Sciatic nerve (tissue), 2 donors: ENCODE measurements around the gene DNAJC13. TPM values are rescaled to one million over a fixed set of nuclear protein-coding genes. Genes with fewer than 3 reads are reported as not detected.

Source experiments
- ATAC-seq: fragments of 200-7000 bp; cut with Tn5 transposase; one replicate; pipeline ENCODE4 v1.9.1; 2020; ENCODE audit warnings: mild to moderate bottlenecking, moderate library complexity
- DNase-seq: peaks from one replicate; pipeline ENCODE4 v3.0.0-alpha.2; 2020; ENCODE audit warnings: low spot score
- intact Hi-C: fragments of 100-400 bp; cut with DNase I; formaldehyde crosslinking; loops from one replicate; pipeline ENCODE4 v1.14.2; 2022
- total RNA-seq: library from RNA; stranded (reverse); fragmentation: NEBNext Ultra II Directional; extraction: Animal tissue kit (Norgen Biotek cat#: 25700); gene quantifications from one replicate; pipeline ENCODE4 v1.2.1, GENCODE V29; 2021
- donor health status: DM: no; HTN: no; CAD: no.
- donor health status: DM: no; HTN: no; CAD: no.

Gene DNAJC13
- total RNA-seq, 1 donor from 2014 or later = 71.4 TPM

- DNase-seq (no peak), ATAC-seq (no peak)
- intact Hi-C loops = no loop called here
Observed at GRCh38 chr3:132456571-132456970, 39.3 kb downstream of the DNAJC13 start.

- intact Hi-C loops = no loop called here
- DNase-seq (no peak), ATAC-seq (no peak)
Observed at GRCh38 chr3:132457286-132457685, 40.0 kb downstream of the DNAJC13 start.

DNA sequence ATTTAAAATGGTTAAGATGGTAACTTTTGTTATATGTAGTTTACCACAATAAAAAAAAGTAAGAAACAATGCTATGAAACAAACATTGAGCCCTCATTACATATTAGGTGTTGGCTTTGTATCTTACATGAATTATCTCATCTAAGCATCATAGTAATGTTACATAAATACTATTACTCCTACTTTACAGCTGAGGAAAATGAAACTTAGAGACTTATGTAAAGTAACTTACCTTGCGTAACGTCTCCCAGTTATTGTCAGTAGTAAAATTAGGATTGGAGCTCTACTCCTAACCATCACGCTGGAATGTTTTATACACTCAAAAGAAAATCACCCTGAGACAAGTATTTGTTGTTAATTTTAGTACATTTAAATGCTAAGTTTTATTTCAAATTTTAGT, 42.2 kb downstream of the DNAJC13 start:
- DNase-seq (no peak), ATAC-seq (no peak)
- intact Hi-C loops = no loop called here

DNA sequence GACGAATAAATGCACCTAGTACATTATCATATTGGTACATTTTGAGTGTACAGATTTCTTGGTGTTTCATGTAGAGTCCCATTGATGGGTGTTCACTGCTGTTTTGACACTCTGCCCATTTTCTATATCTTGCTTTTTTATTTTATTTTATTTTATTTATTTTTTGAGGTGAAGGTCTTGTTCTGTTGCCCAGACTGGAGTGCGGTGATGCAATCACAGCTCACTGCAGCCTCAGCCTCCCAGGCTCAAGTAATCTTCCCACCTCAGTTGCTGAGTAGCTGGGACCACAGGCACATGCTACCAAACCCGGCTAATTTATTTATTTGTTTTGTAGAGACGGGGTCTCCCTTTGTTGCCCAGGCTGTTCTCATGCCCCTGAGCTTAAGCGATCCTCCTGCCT, 44.2 kb downstream of the DNAJC13 start:
- DNase-seq (no peak), ATAC-seq (no peak)

GRCh38 chr3:132464066-132464465, 46.8 kb downstream of the DNAJC13 start:
- no peak for ATAC-seq
- intact Hi-C loops = no loop called here
- DNase-seq = no peak

More for the DNA sequence above, 44.2 kb downstream of the DNAJC13 start:
- intact Hi-C loops = no loop called here

DNA sequence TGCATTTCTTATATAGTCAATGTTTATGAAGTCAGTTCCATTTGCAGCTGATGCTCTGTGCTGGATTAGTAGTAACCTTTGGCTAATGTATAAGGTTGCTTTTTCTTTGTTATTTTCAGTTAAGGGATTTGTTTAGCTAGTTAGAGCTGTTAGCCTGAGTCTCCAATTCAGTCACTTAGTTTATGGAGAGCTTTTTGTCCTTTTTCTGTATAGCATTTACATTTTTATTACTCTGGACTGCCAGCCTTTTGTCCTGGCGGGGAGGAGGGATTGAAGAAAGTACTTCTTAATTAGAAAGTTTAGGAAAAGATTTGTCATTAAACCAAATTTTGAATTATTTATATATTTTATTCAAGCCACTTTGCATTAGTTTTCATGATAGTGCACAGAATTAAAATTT, 52.0 kb downstream of the DNAJC13 start:
- intact Hi-C loops = no loop called here
- ATAC-seq (no peak), DNase-seq (no peak)

DNA sequence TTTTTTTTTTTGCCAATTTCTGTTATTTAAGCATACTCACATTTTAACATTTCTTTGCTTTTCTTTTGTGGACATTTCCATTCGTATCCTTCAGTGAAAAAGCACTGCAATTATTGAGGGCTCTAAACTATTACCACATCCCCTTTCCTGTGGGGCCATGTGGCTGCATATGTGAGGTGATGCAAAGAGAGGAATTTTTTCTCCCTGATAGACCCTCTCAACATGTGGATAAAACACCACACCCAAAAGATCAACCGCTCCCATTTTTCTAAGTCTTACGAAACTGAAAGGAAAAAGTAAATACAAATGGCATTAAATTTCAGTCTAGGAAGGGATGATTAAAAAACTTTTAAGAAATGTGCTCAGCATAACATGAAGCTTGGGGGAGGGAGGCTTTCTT, 68.8 kb downstream of the DNAJC13 start:
- DNase-seq (no peak), ATAC-seq (peak; percentile 53)
- intact Hi-C loops = no loop called here

GRCh38 chr3:132488151-132488550, 70.8 kb downstream of the DNAJC13 start:
- intact Hi-C loops = no loop called here
- ATAC-seq (no peak), DNase-seq (no peak)

- no peak for DNase-seq
- intact Hi-C loops = no loop called here
- no peak for ATAC-seq
Observed at GRCh38 chr3:132499071-132499470, 81.8 kb downstream of the DNAJC13 start.

GRCh38 chr3:132503559-132503958, 86.3 kb downstream of the DNAJC13 start:
- ATAC-seq (no peak), DNase-seq (no peak)
- intact Hi-C loops = no loop called here

DNA sequence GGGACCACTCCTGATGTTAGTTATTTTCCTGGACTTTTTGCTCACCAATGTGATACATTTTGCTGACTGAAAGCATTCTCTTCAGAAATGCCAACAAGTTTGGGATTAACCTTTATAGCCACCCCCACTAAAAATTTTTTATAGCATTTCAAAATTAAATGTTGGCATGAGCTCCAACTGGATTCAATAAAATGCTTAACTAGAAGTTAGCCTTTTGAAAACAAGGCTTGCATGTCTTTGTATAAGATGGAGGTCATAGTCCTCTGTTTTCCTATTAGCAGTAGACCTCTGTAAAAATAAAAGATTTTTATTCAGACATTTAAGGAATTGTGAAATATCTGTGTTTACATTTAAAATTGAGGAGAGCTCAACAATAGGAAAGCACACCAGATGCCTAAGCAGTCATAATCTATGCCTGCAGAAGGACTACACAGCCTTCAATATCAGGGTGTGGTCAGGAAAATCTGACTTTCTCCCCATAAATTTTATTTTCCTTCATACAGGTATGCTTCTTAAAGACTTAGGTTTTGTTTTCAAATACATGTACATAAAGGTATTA, 87.2 kb downstream of the DNAJC13 start:
- ATAC-seq = no peak
- no peak for DNase-seq
- intact Hi-C loops = no loop called here

DNA sequence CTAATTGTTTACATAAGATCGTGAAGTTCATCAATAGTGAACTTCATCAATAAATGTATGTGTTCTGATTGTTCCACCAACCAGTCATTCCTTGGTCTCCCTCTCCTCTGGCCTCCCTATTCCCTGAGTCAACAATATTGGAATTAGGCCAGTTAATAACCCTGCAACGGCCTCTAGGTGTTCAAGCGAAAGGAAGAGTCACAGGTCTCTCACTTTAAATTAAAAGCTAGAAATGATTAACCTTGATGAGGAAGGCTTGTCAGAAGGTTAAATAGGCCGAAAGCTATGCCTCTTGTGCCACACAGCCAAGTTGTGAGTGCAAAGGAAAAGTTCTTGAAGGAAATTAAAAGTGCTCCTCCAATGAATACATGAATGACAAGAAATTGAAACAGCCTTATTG, 90.4 kb downstream of the DNAJC13 start:
- intact Hi-C loops = no loop called here
- no peak for DNase-seq
- ATAC-seq = no peak

DNA sequence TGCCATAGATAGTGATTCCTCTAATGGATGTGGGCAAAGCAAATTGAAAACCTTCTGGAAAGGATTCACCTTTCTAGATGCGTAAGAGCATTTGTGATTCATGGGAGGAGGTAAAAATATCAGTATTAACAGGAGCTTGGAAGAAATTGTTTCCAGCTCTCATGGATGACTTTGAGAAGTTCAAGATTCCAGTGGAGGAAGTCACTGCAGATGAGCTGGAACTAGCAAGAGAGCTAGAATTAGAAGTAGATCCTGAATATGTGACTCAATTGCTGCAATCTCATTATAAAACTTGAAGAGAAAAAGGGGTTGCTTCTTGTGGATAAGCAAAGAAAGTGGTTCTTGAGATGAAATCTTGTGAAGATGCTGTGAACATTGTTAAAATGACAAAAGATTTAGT, 91.8 kb downstream of the DNAJC13 start:
- DNase-seq (no peak), ATAC-seq (no peak)
- intact Hi-C loops = no loop called here

GRCh38 chr3:132509506-132509905, 92.2 kb downstream of the DNAJC13 start:
- ATAC-seq (no peak), DNase-seq (no peak)
- intact Hi-C loops = no loop called here

DNA sequence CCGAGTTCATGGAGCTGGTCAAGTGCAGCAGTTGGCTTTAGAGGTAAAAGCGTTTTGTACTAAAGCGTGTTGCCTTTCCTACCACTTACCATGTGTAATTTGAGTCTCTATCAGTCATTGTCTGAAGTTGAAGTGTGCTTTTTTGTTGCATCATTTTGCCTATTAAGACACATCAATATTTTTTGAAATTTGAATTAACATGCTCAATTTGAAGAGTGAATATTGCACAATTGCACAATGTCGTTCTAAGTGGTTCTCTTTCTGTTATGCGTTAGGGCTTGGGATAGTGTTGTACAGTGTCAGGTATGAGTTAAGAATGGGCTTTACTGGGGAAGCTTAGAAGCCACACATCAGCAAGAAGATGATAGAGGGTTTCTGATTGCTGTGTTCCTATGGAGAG, 95.8 kb downstream of the DNAJC13 start:
- intact Hi-C loops = no loop called here
- DNase-seq = no peak
- ATAC-seq = no peak

DNA sequence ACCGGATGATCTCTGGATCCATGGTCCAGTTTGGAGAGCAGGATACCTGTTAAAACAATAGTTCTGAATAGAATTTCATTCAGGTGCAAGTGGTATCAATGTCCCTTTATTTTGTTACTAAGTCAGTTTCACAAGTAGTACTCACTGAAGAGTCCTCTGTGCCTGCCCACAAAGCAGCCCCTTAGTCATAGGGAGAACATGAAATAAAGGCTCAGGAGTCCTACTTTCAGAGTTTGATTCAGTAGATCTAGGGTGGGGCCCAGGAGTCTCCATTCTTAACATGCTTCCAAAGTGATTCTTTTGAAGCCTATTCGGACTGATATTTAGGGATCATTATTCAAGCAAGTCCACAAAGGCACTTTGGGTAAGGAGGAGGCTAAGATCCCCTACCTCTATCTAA, 100.0 kb downstream of the DNAJC13 start:
- ATAC-seq = no peak
- DNase-seq = no peak
- intact Hi-C loops = no loop called here

DNA sequence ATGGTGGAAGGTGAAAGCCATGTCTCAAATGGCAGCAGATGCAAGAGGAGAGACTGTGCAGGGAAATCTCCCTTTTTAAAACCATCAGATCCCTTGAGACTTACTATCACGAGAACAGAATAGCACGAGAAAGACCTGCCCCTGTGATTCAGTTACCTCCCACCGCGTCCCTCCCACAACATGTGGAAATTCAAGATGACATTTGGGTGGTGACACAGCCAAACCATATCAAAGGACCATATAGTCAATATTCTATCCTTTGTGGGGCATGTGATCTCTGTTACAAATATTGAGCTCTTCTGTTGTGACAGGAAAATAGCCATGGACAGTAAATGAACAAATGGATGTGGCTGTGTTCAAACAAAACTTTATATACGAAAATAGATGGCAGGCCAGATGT, 102.6 kb downstream of the DNAJC13 start:
- DNase-seq (no peak), ATAC-seq (no peak)
- intact Hi-C loops = no loop called here

GRCh38 chr3:132521901-132522300, 104.6 kb downstream of the DNAJC13 start:
- DNase-seq (no peak), ATAC-seq (no peak)
- intact Hi-C loops = no loop called here

GRCh38 chr3:132522353-132522752, 105.1 kb downstream of the DNAJC13 start:
- DNase-seq = no peak
- intact Hi-C loops = no loop called here
- ATAC-seq = no peak

DNA sequence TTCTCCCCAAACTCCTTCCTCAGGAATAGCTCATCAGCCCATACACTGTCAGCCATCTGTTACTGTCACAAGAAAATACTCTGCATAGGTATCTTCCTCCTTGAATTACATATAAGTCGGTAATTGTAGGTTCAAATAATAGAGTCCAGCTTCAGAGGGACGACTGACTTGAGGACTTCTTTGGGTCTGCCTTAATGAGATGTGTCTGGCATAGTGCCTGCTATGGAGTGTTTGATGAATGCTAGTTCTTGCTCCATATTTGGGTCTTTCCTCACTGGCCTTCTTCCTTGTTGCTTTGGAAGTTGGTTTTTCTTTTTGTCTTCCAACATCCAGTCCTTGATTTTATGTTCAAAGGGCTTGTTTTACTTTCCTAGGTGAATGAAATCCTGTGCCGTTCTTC, 113.3 kb downstream of the DNAJC13 start:
- DNase-seq (no peak), ATAC-seq (no peak)
- intact Hi-C loops = loop anchor here (10.0 kb wide), 1 partner anchor 114 kb away; no protein-coding TSS in a partner anchor

GRCh38 chr3:132535575-132536441, 118.5 kb downstream of the DNAJC13 start:
- intact Hi-C loops = loop anchor here (10.0 kb wide), 1 partner anchor 109 kb away; no protein-coding TSS in a partner anchor
- DNase-seq (peak; percentile 77), ATAC-seq (peak; percentile 93)
